CD14-positive monocyte (primary cell): Measurements from ENCODE around the gene GLB1L2. TPM values are rescaled to one million over a fixed set of nuclear protein-coding genes. Genes with fewer than 3 reads are reported as not detected.

Experiments
- DNase-seq, 3 donors: peaks; one replicate each; pipeline ENCODE4 v3.0.0-alpha.2; 2011 to 2022
- H2AFZ ChIP-seq: 2 replicates; pipeline ENCODE4 v1.6.0; 2012; ENCODE audit warnings: mild to moderate bottlenecking, low read depth, low read length, inconsistent platforms; ENCODE audit not compliant: insufficient read depth, poor library complexity, severe bottlenecking
- H3K27ac ChIP-seq, 2 donors: 1 replicate in 1 of 2; 2 replicates in 1 of 2; pipeline ENCODE4 v1.5.1; 2012 to 2013; ENCODE audit warnings: low read length in 2 of 2, control low read depth in 1 of 2, inconsistent platforms in 1 of 2, low read depth in 1 of 2, mild to moderate bottlenecking in 1 of 2
- H3K27me3 ChIP-seq, 2 donors: one replicate each; pipeline versions ENCODE4 v1.6.0 to v1.6.1; 2011 to 2013; ENCODE audit warnings: low read length in 2 of 2; ENCODE audit not compliant: control insufficient read depth in 2 of 2, insufficient read depth in 2 of 2
- H3K36me3 ChIP-seq, 2 donors: replicated peaks in 1 of 2; 1 replicate in 1 of 2; 2 replicates in 1 of 2; pipeline versions ENCODE4 v1.5.1 to v1.6.1; 2012 to 2013; ENCODE audit warnings: low read length in 2 of 2, control low read depth in 1 of 2, inconsistent platforms in 1 of 2, mild to moderate bottlenecking in 1 of 2; ENCODE audit not compliant: insufficient read depth in 2 of 2, control insufficient read depth in 1 of 2
- H3K4me1 ChIP-seq, 2 donors: 1 replicate in 1 of 2; 2 replicates in 1 of 2; pipeline versions ENCODE4 v1.5.1 to v1.6.1; 2012 to 2013; ENCODE audit warnings: low read length in 2 of 2, control low read depth in 1 of 2, inconsistent platforms in 1 of 2, mild to moderate bottlenecking in 1 of 2, moderate library complexity in 1 of 2; ENCODE audit not compliant: insufficient read depth in 2 of 2, control insufficient read depth in 1 of 2
- H3K4me2 ChIP-seq: replicated peaks from 2 replicates; pipeline ENCODE3; 2012; ENCODE audit warnings: low read length, moderate library complexity, mild to moderate bottlenecking; ENCODE audit not compliant: poor library complexity, severe bottlenecking; ENCODE audit errors: extremely low read depth
- H3K4me3 ChIP-seq, 3 experiments: fragments of 200-600 bp in 1 of 3; sonication (generic) in 1 of 3; replicated peaks in 1 of 3; 1 replicate in 2 of 3; 2 replicates in 1 of 3; pipeline ENCODE4 v1.5.1; 2011 to 2013; ENCODE audit warnings: low read length in 3 of 3, mild to moderate bottlenecking in 3 of 3, control low read depth in 2 of 3, low read depth in 2 of 3, inconsistent platforms in 1 of 3, moderate library complexity in 1 of 3
- H3K79me2 ChIP-seq: 2 replicates; pipeline ENCODE4 v1.6.0; 2012; ENCODE audit warnings: mild to moderate bottlenecking, control low read depth, inconsistent platforms, low read length, moderate library complexity; ENCODE audit not compliant: insufficient read depth
- H3K9ac ChIP-seq: 2 replicates; pipeline ENCODE4 v1.6.0; 2017; ENCODE audit warnings: low read length, mild to moderate bottlenecking; ENCODE audit not compliant: insufficient read depth, poor library complexity, severe bottlenecking
- H3K9me3 ChIP-seq, 2 donors: replicated peaks in 1 of 2; 1 replicate in 1 of 2; 2 replicates in 1 of 2; pipeline versions ENCODE4 v1.5.1 to v1.6.1; 2012 to 2013; ENCODE audit warnings: low read length in 2 of 2, control low read depth in 1 of 2; ENCODE audit not compliant: control insufficient read depth in 1 of 2, insufficient read depth in 1 of 2
- H4K20me1 ChIP-seq: 2 replicates; pipeline ENCODE4 v1.6.0; 2012; ENCODE audit warnings: mild to moderate bottlenecking, low read length, control low read depth, moderate library complexity; ENCODE audit not compliant: insufficient read depth
- H3K27ac Mint-ChIP-seq, 7 donors: one replicate each; pipeline ENCODE4 v1.8.0; 2020; ENCODE audit warnings: mild to moderate bottlenecking in 7 of 7, mixed read lengths in 7 of 7, moderate library complexity in 6 of 7, inconsistent platforms in 2 of 7
- H3K27me3 Mint-ChIP-seq, 3 donors: one replicate each; pipeline ENCODE4 v1.8.0; 2021 to 2022; ENCODE audit warnings: low read depth in 3 of 3, mild to moderate bottlenecking in 3 of 3, mixed read lengths in 3 of 3, moderate library complexity in 3 of 3, inconsistent platforms in 1 of 3
- H3K36me3 Mint-ChIP-seq, 2 donors: one replicate each; pipeline ENCODE4 v1.8.0; 2020; ENCODE audit warnings: mixed read lengths in 2 of 2, inconsistent platforms in 1 of 2, mild to moderate bottlenecking in 1 of 2
- H3K4me1 Mint-ChIP-seq: one replicate; pipeline ENCODE4 v1.8.0; 2020; ENCODE audit warnings: mild to moderate bottlenecking, mixed read lengths
- H3K4me3 Mint-ChIP-seq, 2 donors: one replicate each; pipeline ENCODE4 v1.8.0; 2020; ENCODE audit warnings: mild to moderate bottlenecking in 2 of 2, mixed read lengths in 2 of 2, moderate library complexity in 1 of 2
- H3K9me3 Mint-ChIP-seq, 7 donors: one replicate each; pipeline ENCODE4 v1.8.0; 2020 to 2022; ENCODE audit warnings: mixed read lengths in 7 of 7, mild to moderate bottlenecking in 6 of 7, moderate library complexity in 6 of 7, inconsistent platforms in 2 of 7
- WGBS: methylation state at CpG from one replicate; pipeline ENCODE4 v1.1.5; 2013; ENCODE audit warnings: missing lambda C conversion rate; ENCODE audit not compliant: insufficient coverage; 5-methylcytosine and 5-hydroxymethylcytosine counted together
- intact Hi-C, 2 donors: fragments of 100-400 bp; cut with micrococcal nuclease; formaldehyde crosslinking; loops; one replicate each; pipeline versions ENCODE4 v1.15.0 to v1.15.1; 2023
- polyA plus RNA-seq, 3 donors: library from polyadenylated mRNA; depleted of rRNA in 1 of 3; unstranded in 2 of 3; stranded (reverse) in 1 of 3; fragments of 300-500 nt in 2 of 3; fragments of >200 nt in 1 of 3; fragmentation: Illumina TruSeq in 2 of 3; gene quantifications; 1 replicate in 2 of 3; 2 replicates in 1 of 3; pipeline ENCODE4 v1.2.3, GENCODE V29; 2012 to 2021
- TF ChIP-seq, protein P1 (sequence below): fragments of 200-600 bp; IDR thresholded peaks from one replicate; pipeline ENCODE4 v1.8.0; 2022; ENCODE audit warnings: antibody characterized with exemption, mild to moderate bottlenecking

GLB1L2 gene
- polyA plus RNA-seq, 3 donors: not detected

- H3K9ac ChIP-seq: no peak overlapping the region
- no peaks in the 10 kb centered on the region for H3K36me3 ChIP-seq
- H3K79me2 ChIP-seq: no peaks in the 10 kb centered on the region
- intact Hi-C loops: no loop called here
- DNase-seq: no peak
- H3K27ac ChIP-seq: no peak overlapping the region
- H3K9me3 ChIP-seq: peaks cover 0 to 10% of the 10 kb centered on the region in 2 donors
- H3K4me3 ChIP-seq: no peak overlapping the region
- peaks cover 6 to 10% of the 10 kb centered on the region in 2 donors for H3K4me1 ChIP-seq
- Mint-ChIP-seq H3K27ac (no peak overlapping the region), H3K27me3 (peaks cover 44 to 57% (median 48%) of the 10 kb centered on the region in 3 donors), H3K9me3 (peaks cover 0 to 8% (median 4%) of the 10 kb centered on the region in 7 donors), H3K36me3 (peaks cover 0 to 3% of the 10 kb centered on the region in 2 donors), H3K4me1 (peaks cover 12% of the 10 kb centered on the region), H3K4me3 (peak overlapping the region in 1 of 2 donors; percentile 43)
- TF ChIP-seq, protein P1, sequence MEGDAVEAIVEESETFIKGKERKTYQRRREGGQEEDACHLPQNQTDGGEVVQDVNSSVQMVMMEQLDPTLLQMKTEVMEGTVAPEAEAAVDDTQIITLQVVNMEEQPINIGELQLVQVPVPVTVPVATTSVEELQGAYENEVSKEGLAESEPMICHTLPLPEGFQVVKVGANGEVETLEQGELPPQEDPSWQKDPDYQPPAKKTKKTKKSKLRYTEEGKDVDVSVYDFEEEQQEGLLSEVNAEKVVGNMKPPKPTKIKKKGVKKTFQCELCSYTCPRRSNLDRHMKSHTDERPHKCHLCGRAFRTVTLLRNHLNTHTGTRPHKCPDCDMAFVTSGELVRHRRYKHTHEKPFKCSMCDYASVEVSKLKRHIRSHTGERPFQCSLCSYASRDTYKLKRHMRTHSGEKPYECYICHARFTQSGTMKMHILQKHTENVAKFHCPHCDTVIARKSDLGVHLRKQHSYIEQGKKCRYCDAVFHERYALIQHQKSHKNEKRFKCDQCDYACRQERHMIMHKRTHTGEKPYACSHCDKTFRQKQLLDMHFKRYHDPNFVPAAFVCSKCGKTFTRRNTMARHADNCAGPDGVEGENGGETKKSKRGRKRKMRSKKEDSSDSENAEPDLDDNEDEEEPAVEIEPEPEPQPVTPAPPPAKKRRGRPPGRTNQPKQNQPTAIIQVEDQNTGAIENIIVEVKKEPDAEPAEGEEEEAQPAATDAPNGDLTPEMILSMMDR: no peak
- H3K4me2 ChIP-seq: no peak overlapping the region
- H4K20me1 ChIP-seq: no peaks in the 10 kb centered on the region
- WGBS: 100% methylated on average over 1 of the region's 3 CpGs
- H2AFZ ChIP-seq: no peak overlapping the region
- H3K27me3 ChIP-seq: peaks cover 28 to 52% of the 10 kb centered on the region in 2 donors
These were observed 2.2 kb downstream of the GLB1L2 start for GRCh38 chr11:134333946-134334345.

- no peak overlapping the region for H3K9ac ChIP-seq
- Mint-ChIP-seq H3K36me3 (peaks cover 0 to 3% of the 10 kb centered on the region in 2 donors), H3K4me1 (peaks cover 12% of the 10 kb centered on the region), H3K9me3 (peaks cover 0 to 8% (median 3%) of the 10 kb centered on the region in 7 donors), H3K27me3 (peaks cover 41 to 47% (median 43%) of the 10 kb centered on the region in 3 donors), H3K4me3 (no peak overlapping the region), H3K27ac (no peak overlapping the region)
- WGBS: 95% methylated on average over 6 of the region's 10 CpGs
- H4K20me1 ChIP-seq: no peaks in the 10 kb centered on the region
- H3K36me3 ChIP-seq: no peaks in the 10 kb centered on the region
- H3K4me1 ChIP-seq: peaks cover 6 to 10% of the 10 kb centered on the region in 2 donors
- no peak overlapping the region for H3K27ac ChIP-seq
- intact Hi-C loops: no loop called here
- H3K4me2 ChIP-seq: no peak overlapping the region
- no peak overlapping the region for H3K4me3 ChIP-seq
- H3K79me2 ChIP-seq: no peaks in the 10 kb centered on the region
- peaks cover 28 to 50% of the 10 kb centered on the region in 2 donors for H3K27me3 ChIP-seq
- H2AFZ ChIP-seq: no peak overlapping the region
- no peak for DNase-seq
- peaks cover 0 to 10% of the 10 kb centered on the region in 2 donors for H3K9me3 ChIP-seq
- TF ChIP-seq, protein P1: no peak
These were observed 3.2 kb downstream of the GLB1L2 start for GRCh38 chr11:134334796-134335571.
